ENCODE data around the gene ANXA2R. TPM values are rescaled to one million over a fixed set of nuclear protein-coding genes. Genes with fewer than 3 reads are reported as not detected.

ANXA2R gene
- total and polyA plus RNA-seq, 2 of the 13 experiments (the other 11 are each of a cell fraction or from before 2014, with no cell fraction given): 0.95 to 1.3 TPM

DNA sequence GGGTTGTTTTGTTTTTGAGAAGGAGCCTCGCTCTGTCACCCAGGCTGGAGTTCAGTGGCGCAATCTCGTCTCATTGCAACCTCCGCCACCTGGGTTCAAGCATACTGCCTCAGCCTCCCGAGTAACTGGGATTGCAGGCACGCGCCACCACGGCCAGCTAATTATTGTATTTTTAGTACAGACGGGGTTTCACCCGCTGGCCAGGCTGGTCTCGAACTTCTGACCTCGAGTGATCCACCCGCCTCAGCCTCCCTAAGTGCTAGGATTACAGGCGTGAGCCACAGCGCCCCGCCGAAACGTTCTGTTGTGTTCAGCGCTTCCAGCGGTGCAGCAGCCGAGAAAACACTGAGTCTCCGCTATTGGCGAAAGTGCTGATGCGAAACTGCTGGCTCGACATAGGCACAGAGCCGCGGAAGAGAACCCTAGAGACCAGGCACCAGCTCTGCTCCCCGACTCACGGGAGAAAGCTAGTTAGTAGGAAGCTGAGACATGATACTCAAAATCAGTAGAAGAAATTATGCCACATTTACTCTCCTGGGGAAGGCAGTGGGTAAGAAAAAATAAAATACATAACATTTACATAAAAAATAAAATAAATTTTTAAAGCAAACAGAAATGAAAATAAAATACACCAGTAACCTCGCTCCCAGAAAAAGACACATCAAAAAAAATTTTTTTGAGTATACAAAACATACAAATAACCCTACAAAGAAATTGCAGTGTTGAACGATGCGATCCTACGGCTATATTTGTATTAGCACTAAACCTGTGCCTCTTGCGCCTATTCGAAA is 31.6 kb downstream of the ANXA2R start (continued):
- peak; percentile 74 for TF ChIP-seq ZNF768 (CRISPR knock-in tag; IDR thresholded peaks at IDR 0.05)
- TF ChIP-seq RFX3 (CRISPR knock-in tag; IDR thresholded peaks at IDR 0.05): no peak
- peak; percentile 93 for TF ChIP-seq KDM1A (CRISPR knock-in tag; IDR thresholded peaks at IDR 0.05)
- TF ChIP-seq GRHL1 (CRISPR knock-in tag; conservative IDR thresholded peaks at IDR 0.05): no peak
- TF ChIP-seq ELF1 (CRISPR knock-in tag; IDR thresholded peaks at IDR 0.05): peak; percentile 82
- TF ChIP-seq E2F2 (CRISPR knock-in tag; IDR thresholded peaks at IDR 0.05; ENCODE audit: borderline replicate concordance): no peak
- TF ChIP-seq SAP130 (CRISPR knock-in tag; IDR thresholded peaks at IDR 0.05; ENCODE audit: low read depth): peak; percentile 81
- TF ChIP-seq ZNF263 (CRISPR knock-in tag; IDR thresholded peaks at IDR 0.05): peak; percentile 52; the same call in 1 of the 2 replicates
- TF ChIP-seq, protein P1, sequence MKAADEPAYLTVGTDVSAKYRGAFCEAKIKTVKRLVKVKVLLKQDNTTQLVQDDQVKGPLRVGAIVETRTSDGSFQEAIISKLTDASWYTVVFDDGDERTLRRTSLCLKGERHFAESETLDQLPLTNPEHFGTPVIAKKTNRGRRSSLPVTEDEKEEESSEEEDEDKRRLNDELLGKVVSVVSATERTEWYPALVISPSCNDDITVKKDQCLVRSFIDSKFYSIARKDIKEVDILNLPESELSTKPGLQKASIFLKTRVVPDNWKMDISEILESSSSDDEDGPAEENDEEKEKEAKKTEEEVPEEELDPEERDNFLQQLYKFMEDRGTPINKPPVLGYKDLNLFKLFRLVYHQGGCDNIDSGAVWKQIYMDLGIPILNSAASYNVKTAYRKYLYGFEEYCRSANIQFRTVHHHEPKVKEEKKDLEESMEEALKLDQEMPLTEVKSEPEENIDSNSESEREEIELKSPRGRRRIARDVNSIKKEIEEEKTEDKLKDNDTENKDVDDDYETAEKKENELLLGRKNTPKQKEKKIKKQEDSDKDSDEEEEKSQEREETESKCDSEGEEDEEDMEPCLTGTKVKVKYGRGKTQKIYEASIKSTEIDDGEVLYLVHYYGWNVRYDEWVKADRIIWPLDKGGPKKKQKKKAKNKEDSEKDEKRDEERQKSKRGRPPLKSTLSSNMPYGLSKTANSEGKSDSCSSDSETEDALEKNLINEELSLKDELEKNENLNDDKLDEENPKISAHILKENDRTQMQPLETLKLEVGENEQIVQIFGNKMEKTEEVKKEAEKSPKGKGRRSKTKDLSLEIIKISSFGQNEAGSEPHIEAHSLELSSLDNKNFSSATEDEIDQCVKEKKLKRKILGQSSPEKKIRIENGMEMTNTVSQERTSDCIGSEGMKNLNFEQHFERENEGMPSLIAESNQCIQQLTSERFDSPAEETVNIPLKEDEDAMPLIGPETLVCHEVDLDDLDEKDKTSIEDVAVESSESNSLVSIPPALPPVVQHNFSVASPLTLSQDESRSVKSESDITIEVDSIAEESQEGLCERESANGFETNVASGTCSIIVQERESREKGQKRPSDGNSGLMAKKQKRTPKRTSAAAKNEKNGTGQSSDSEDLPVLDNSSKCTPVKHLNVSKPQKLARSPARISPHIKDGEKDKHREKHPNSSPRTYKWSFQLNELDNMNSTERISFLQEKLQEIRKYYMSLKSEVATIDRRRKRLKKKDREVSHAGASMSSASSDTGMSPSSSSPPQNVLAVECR (CRISPR knock-in tag; IDR thresholded peaks at IDR 0.05; ENCODE audit: borderline replicate concordance): peak; percentile 61; the same call in 1 of the 2 replicates
- no peak for TF ChIP-seq ZNF337 (CRISPR knock-in tag; IDR thresholded peaks at IDR 0.05; ENCODE audit: borderline replicate concordance, low read depth)
- TF ChIP-seq HNF1B (CRISPR knock-in tag; IDR thresholded peaks at IDR 0.05): peak; percentile 84
- TF ChIP-seq HOXA5 (CRISPR knock-in tag; IDR thresholded peaks at IDR 0.05): 0 out of 2 replicates have a peak, but pooled peaks have one; percentile 45
- TF ChIP-seq CHD2 (IDR thresholded peaks at IDR 0.05; ENCODE audit: low read depth, low read length): no peak
- TF ChIP-seq SP1 (IDR thresholded peaks at IDR 0.05): no peak
- no peak; the same call in 1 of the 2 replicates for TF ChIP-seq SP1 (CRISPR knock-in tag; IDR thresholded peaks at IDR 0.05)
- peak; percentile 53; the same call in 1 of the 2 replicates for TF ChIP-seq ZBTB34 (CRISPR knock-in tag; IDR thresholded peaks at IDR 0.05)
- peak; percentile 78 for TF ChIP-seq ZNF772 (CRISPR knock-in tag; IDR thresholded peaks at IDR 0.05)
- no peak for TF ChIP-seq SOX13 (IDR thresholded peaks at IDR 0.05)
- TF ChIP-seq SOX13 (CRISPR knock-in tag; conservative IDR thresholded peaks at IDR 0.05 in 1 of 2, IDR thresholded peaks at IDR 0.05 in 1 of 2): peak in 1 of 2 experiments; percentile 25; a peak in 1 of 4 replicates
- TF ChIP-seq BHLHE40 (IDR thresholded peaks at IDR 0.05; ENCODE audit: low read length): no peak
